HEK293 (cell line): ENCODE results near the gene ZBTB8A.

ENCODE experiments used
- CTCF ChIP-seq: fragments of 450-650 bp; formaldehyde crosslinking; IDR thresholded peaks from 2 replicates; pipeline ENCODE4 v1.5.1; 2016; ENCODE audit warnings: missing biosample characterization, missing genetic modification characterization
- HOXD13 ChIP-seq: sonication (generic); formaldehyde crosslinking; IDR thresholded peaks from 2 replicates; pipeline ENCODE4 v1.8.0; 2022; ENCODE audit warnings: missing genetic modification reagents, borderline replicate concordance
- REST ChIP-seq: fragments of 450-650 bp; formaldehyde crosslinking; IDR thresholded peaks from 2 replicates; pipeline ENCODE4 v1.5.1; 2016; ENCODE audit warnings: missing biosample characterization, missing genetic modification characterization
- ZBTB7A ChIP-seq: fragments of 450-650 bp; formaldehyde crosslinking; IDR thresholded peaks from 2 replicates; pipeline ENCODE4 v1.5.1; 2016; ENCODE audit warnings: low read depth, missing biosample characterization, missing genetic modification characterization
- ZFP69B ChIP-seq: fragments of 450-650 bp; formaldehyde crosslinking; IDR thresholded peaks from 2 replicates; pipeline ENCODE4 v1.5.1; 2016; ENCODE audit warnings: missing biosample characterization, missing genetic modification characterization
- ZNF148 ChIP-seq: fragments of 450-650 bp; formaldehyde crosslinking; IDR thresholded peaks from 2 replicates; pipeline ENCODE4 v1.5.0; 2017; ENCODE audit warnings: missing biosample characterization, missing genetic modification characterization, borderline replicate concordance
- ZNF239 ChIP-seq: fragments of 450-650 bp; formaldehyde crosslinking; IDR thresholded peaks from 2 replicates; pipeline ENCODE4 v1.5.1; 2016; ENCODE audit warnings: missing biosample characterization, missing genetic modification characterization
- ZNF354C ChIP-seq: fragments of 450-650 bp; formaldehyde crosslinking; IDR thresholded peaks from 2 replicates; pipeline ENCODE4 v1.5.1; 2016; ENCODE audit warnings: missing biosample characterization, missing genetic modification characterization, low read depth, borderline replicate concordance
- ZNF548 ChIP-seq: fragments of 450-650 bp; formaldehyde crosslinking; IDR thresholded peaks from 2 replicates; pipeline ENCODE4 v1.5.1; 2016; ENCODE audit warnings: missing biosample characterization, missing genetic modification characterization
- ZNF629 ChIP-seq: fragments of 450-650 bp; formaldehyde crosslinking; IDR thresholded peaks from 2 replicates; pipeline ENCODE4 v1.5.1; 2017; ENCODE audit warnings: missing biosample characterization, missing genetic modification characterization
- TF ChIP-seq, protein P1 (sequence below): fragments of 450-650 bp; formaldehyde crosslinking; IDR thresholded peaks from 2 replicates; pipeline ENCODE4 v1.5.1; 2016; ENCODE audit warnings: missing biosample characterization, missing genetic modification characterization

DNA sequence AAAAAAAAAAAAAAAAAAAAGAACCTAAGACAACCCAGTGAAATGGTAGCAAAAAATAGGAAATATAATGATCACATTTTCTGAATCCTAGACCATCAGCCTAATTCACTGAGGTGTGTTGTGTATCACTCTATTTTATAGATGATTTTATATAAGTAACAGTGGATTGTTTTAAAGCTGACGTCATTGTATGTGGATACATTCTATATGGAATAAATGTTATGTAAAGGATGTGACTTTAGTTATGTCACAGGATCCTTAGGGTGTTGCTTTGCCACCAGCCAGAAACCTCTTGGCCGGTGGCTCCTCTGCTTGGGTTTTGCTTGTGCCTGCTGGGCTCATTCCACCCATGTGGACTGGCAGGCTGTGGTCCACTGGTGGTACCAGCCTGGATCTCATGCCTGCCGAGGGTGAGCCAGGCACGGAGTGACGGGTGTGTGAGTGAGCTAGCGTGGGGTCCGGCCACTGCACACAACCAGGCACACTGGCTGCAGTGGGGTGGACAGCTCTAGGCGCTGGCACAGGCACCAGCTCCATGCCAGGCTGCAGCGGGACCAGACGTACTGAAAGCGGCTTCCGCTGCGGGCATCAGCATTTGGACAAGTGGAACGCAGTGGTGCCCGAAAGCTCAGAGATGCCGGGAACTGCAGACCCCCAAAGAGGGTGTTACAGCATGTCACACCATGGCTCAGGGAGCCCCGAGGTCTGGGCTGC is 66.6 kb downstream of the ZBTB8A start:
- TF ChIP-seq REST (tag by site-specific recombination): no peak
- no peak for TF ChIP-seq ZFP69B
- TF ChIP-seq ZNF548 (tag by site-specific recombination): no peak
- TF ChIP-seq CTCF (tag by site-specific recombination): no peak
- TF ChIP-seq ZNF148 (tag by site-specific recombination): no peak
- no peak for TF ChIP-seq ZNF239 (tag by site-specific recombination)
- no peak for TF ChIP-seq ZBTB7A
- TF ChIP-seq HOXD13 (CRISPR knock-in tag): no peak
- TF ChIP-seq ZNF629: no peak
- TF ChIP-seq, protein P1, sequence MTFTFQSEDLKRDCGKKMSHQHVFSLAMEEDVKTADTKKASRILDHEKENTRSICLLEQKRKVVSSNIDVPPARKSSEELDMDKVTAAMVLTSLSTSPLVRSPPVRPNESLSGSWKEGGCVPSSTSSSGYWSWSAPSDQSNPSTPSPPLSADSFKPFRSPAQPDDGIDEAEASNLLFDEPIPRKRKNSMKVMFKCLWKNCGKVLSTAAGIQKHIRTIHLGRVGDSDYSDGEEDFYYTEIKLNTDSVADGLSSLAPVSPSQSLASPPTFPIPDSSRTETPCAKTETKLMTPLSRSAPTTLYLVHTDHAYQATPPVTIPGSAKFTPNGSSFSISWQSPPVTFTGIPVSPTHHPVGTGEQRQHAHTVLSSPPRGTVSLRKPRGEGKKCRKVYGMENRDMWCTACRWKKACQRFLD (tag by site-specific recombination): no peak
- TF ChIP-seq ZNF354C (tag by site-specific recombination): no peak
